D721Med (cell line): ENCODE measurements around the gene SLC35E2B.
"Not testable (repeated sequence)": the region's sequence is repeated elsewhere in the genome, so short reads cannot be mapped to it uniquely, and the experiment has no call there.

ENCODE experiments used
- DNase-seq: peaks from one replicate; pipeline ENCODE4 v3.0.0; 2011; ENCODE audit warnings: low spot score; ENCODE audit not compliant: insufficient read length
- FAIRE-seq: peaks from 2 replicates; lab custom pipeline; 2011; peaks lifted over from hg19 to GRCh38; lab: Jason Lieb, UNC
- TF ChIP-seq, protein P1 (sequence below): IDR thresholded peaks from 2 replicates; pipeline ENCODE4 v1.5.1; 2012; ENCODE audit warnings: mild to moderate bottlenecking, control low read depth; ENCODE audit not compliant: insufficient read depth; ENCODE audit errors: missing control alignments

Gene SLC35E2B

DNA sequence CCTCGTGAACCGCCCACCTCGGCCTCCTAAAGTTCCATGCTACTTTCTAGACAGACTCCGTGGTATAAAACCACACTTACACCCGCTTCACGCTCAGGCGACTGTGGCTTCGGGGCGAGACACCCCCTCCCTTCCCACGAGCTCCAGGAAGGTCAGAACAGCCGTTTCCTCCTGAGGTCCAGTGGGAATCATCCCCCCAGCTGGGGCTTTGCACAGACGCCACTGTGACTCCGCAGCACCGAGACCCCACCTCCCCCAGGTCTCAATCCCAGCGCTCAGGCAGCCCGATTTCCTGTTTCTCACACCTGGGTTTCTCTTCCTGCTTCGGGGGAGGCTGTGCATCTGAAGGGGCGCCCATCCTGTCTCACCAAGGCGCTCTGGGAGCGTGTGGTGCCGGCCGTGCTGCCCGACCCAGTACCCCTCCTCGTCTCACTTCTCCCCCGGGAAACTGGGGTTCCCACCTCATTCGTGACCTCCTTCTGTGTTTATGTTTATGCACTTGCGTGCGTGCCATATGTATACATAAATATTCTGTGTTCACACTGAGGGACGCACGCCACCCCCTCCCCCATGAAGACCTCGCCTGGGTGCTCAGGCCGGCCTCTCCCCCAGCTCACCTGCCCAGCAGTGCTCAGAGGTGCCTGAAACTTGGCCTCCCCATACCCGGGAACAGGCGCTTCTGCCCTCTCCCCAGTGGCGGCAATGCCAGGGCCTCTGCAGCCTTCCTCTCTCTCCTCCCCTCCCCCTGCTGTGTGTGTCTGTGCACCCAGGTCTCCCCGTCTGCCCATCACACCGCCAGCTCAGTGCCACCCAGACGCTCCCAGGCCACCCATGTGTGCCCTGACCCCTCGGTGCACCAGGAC, 14.6 kb downstream of the SLC35E2B start:
- TF ChIP-seq, protein P1, sequence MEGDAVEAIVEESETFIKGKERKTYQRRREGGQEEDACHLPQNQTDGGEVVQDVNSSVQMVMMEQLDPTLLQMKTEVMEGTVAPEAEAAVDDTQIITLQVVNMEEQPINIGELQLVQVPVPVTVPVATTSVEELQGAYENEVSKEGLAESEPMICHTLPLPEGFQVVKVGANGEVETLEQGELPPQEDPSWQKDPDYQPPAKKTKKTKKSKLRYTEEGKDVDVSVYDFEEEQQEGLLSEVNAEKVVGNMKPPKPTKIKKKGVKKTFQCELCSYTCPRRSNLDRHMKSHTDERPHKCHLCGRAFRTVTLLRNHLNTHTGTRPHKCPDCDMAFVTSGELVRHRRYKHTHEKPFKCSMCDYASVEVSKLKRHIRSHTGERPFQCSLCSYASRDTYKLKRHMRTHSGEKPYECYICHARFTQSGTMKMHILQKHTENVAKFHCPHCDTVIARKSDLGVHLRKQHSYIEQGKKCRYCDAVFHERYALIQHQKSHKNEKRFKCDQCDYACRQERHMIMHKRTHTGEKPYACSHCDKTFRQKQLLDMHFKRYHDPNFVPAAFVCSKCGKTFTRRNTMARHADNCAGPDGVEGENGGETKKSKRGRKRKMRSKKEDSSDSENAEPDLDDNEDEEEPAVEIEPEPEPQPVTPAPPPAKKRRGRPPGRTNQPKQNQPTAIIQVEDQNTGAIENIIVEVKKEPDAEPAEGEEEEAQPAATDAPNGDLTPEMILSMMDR: no peak
- DNase-seq: no peak
- no peak for FAIRE-seq

DNA sequence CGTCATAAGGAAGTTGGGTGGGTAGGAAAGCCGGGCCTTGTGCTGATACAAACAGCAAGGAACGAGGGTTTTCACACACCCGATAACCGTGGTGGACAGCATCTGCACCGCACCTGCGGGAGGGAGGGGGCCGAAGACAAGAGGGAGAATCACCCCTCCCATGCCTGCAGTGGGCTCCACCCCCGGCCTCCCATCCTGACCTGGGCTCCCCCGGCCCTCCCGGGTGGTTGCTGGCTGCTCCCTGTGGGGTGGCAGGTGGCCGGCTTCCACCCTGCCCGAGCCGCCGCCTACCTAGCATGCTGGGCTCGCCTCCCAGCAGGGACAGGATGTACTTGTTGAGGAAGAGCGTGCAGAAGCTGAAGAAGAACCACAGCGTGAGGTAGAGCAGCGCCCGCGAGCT, 16.5 kb downstream of the SLC35E2B start:
- FAIRE-seq, DNase-seq: not testable (repeated sequence)

DNA sequence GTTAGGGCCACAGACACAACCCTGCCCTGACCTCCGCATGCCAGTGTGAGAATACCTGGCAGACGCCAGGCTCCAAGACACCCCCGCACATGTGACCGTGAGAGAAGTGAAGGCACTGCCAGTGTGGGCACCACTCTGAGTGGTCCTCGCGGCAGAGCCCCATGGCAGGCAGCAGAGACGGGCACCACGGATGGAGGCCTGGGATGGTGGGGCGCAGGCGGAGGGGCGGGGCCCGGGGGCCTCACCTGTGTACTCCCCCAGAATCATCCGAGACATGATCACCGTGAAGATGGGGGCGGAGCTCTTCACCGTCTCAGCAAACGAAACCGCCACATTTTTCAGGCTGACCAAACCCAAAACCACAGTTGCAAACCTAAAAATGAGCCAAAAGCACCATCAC, 17.4 kb downstream of the SLC35E2B start:
- FAIRE-seq, DNase-seq: not testable (repeated sequence)

DNA sequence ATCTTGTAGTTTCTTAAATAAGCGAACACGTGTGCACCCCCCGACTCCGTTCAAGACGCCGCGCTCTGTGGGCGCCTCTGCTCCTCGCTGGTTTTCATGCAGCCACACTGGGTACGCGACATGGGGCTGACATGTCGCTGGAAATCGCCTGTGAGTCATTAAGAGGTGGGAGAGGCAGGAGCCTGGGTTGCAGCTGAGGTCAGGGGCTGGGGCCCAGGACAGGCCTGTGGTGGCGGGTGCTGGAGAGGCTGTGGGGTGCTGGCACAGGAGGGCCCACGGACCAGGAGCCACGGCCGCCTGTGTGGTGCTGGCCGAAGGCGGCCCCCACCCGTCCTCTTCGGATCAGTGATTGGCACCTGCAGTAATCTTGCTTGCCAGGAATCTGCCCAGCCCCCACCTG, 17.8 kb downstream of the SLC35E2B start:
- FAIRE-seq, DNase-seq: not testable (repeated sequence)

DNA sequence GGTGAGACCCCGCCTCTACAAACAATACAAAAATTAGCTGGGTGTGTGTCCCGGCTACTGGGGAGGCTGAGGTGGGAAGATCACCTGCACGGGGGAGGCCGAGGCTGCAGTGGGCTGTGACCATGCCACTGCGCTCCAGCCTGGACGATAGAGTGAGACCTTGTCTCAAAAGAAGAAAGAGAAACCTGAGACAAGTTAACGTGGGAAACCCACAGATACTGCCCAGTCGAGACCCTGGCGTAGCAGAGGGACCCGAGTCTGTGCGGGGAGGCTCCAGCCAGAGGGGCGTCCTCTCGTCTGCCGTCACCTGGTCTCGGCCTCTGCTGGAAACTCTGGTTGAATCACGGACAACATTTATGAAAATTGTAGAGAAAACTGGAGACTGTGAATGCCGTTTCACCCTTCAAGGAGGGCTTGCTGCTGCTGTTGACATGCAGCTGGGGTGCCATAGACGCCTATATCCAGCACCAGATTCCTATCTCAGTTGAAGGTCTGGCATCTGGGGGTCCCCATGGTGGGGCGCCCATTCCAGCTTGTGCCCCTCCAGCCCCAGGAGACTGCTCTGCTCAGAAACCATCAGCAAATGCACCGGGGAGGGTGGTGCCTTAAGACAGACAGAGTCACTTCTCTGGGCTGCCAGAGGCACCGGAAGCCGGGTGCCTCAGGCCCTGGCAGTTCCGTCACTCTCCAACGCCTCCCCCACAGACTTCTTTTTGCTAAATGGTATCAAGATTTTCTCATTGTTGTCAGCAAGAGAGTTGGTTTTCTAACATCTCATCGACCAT, 20.2 kb downstream of the SLC35E2B start:
- DNase-seq (no peak), FAIRE-seq (no peak)
- TF ChIP-seq, protein P1: no peak

DNA sequence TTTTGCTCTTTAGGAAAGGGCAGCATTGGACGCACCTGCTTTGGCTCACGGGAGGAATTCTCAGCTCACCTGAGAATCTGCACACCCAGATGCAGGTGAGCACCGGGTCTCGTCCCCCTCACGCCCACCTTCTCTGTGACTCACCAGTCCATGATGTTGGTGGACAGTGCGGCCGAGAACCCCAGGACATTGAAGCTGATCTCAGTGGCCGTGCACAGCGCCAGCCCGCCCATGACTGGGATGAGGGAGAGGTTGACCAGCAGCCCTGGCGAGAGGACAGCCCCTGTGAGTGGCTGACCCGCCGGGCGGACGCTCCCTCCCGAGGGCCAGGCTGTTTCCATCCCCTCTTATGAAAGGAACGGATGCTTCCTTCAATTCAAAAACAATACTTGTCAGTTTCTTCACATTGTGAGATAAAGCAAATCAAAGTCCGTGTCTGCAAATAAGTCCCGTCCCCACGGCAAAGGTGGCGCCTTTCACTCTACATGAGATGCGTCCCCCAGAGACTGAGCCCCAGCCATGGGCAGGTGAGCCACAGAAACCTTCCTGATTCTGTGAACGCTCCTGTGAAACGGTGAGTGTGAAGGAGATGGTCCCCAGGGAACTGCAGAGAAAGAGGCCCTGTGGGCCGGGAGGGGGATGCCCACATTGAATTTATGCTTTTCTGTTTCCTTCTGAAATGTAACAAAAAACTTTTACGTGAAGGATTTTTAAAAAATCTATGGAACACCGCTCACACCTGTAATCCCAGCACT, 21.1 kb downstream of the SLC35E2B start:
- no peak for DNase-seq
- TF ChIP-seq, protein P1: no peak
- FAIRE-seq: no peak

DNA sequence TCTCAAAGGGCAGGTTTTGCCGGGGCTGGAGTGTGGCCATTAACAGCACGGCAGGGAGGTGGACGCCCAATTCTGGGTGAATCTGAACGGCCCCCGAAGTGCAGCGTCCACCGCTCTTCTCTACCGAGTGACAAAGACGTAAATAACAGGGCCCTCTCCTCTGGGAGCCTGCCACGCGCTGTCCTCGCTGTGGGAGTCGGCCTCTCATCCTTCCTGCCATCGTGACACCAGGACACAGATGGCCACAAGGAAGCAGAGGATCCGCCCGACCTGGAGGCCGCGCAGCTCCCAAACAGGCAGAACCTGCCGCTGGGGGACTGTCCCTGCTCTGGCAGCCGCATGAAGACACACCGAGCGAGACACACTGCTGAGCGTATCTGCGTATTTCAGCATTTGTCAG, 21.7 kb downstream of the SLC35E2B start:
- TF ChIP-seq, protein P1: no peak
- DNase-seq: no peak
- no peak for FAIRE-seq
